NB4 (cell line): ENCODE measurements around the gene STX8.
A peak's percentile ranks its signal among the peaks of the same experiment; 100 is the strongest.

Source experiments
- DNase-seq: peaks from one replicate; pipeline ENCODE4 v3.0.0; 2010; ENCODE audit warnings: low read depth
- H3K4me3 ChIP-seq: one replicate; pipeline ENCODE4 v1.5.1; 2011; ENCODE audit warnings: mild to moderate bottlenecking, low read depth, low read length, moderate library complexity
- CTCF ChIP-seq: IDR thresholded peaks from one replicate; pipeline ENCODE4 v1.5.1; 2012; ENCODE audit warnings: low read depth, low read length
- MAX ChIP-seq: IDR thresholded peaks from 2 replicates; pipeline ENCODE4 v1.6.1; 2011; ENCODE audit warnings: low read depth, low read length
- MYC ChIP-seq: IDR thresholded peaks from 2 replicates; pipeline ENCODE4 v1.6.1; 2011; ENCODE audit warnings: low read depth, low read length
- POLR2A ChIP-seq: IDR thresholded peaks from 2 replicates; pipeline ENCODE4 v1.6.1; 2011; ENCODE audit warnings: mild to moderate bottlenecking; ENCODE audit not compliant: insufficient read length; ENCODE audit errors: extremely low read depth

STX8 gene

GRCh38 chr17:9470171-9470570 lies 105.4 kb downstream of the STX8 start:
- DNase-seq, result peak; percentile 36
- TF ChIP-seq MYC, result no peak
- no peak for TF ChIP-seq MAX
- TF ChIP-seq POLR2A, result no peak
- TF ChIP-seq CTCF, result no peak
- H3K4me3 ChIP-seq, result no peak overlapping the region

- TF ChIP-seq MAX, result no peak
- no peak for TF ChIP-seq POLR2A
- no peak for TF ChIP-seq MYC
- TF ChIP-seq CTCF, result no peak
- H3K4me3 ChIP-seq, result no peak overlapping the region
These were observed 106.7 kb downstream of the STX8 start for GRCh38 chr17:9468937-9469336.

GRCh38 chr17:9468532-9468931 lies 107.1 kb downstream of the STX8 start:
- DNase-seq, result no peak
- no peak for TF ChIP-seq MAX
- TF ChIP-seq POLR2A, result no peak
- no peak for TF ChIP-seq MYC
- TF ChIP-seq CTCF, result no peak
- no peak overlapping the region for H3K4me3 ChIP-seq

More at GRCh38 chr17:9468937-9469336, 106.7 kb downstream of the STX8 start:
- DNase-seq, result no peak

- no peak for DNase-seq
- TF ChIP-seq CTCF, result no peak
- TF ChIP-seq MAX, result no peak
- TF ChIP-seq MYC, result no peak
- TF ChIP-seq POLR2A, result no peak
- no peak overlapping the region for H3K4me3 ChIP-seq
These were observed 108.1 kb downstream of the STX8 start for GRCh38 chr17:9467518-9467917.

GRCh38 chr17:9465210-9465921 lies 110.3 kb downstream of the STX8 start:
- H3K4me3 ChIP-seq, result no peak overlapping the region
- no peak for DNase-seq
- TF ChIP-seq MAX, result no peak
- TF ChIP-seq POLR2A, result no peak
- no peak for TF ChIP-seq MYC
- no peak for TF ChIP-seq CTCF

GRCh38 chr17:9457005-9457404 lies 118.6 kb downstream of the STX8 start:
- no peak for TF ChIP-seq MYC
- TF ChIP-seq CTCF, result no peak
- TF ChIP-seq MAX, result no peak
- no peak for TF ChIP-seq POLR2A
- H3K4me3 ChIP-seq, result no peak overlapping the region
- DNase-seq, result no peak
